Liver (tissue), 9 donors: ENCODE results near the gene ZNF701. TPM values are rescaled to one million over a fixed set of nuclear protein-coding genes. Genes with fewer than 3 reads are reported as not detected.
"Not testable (repeated sequence)": the region's sequence is repeated elsewhere in the genome, so short reads cannot be mapped to it uniquely, and the experiment has no call there.

ENCODE experiments used
- DNase-seq: peaks from one replicate; pipeline ENCODE4 v3.0.0-alpha.2; 2017; ENCODE audit warnings: low spot score
- H3K27ac ChIP-seq, 2 donors: one replicate each; pipeline ENCODE4 v1.7.0; 2013; ENCODE audit warnings: inconsistent platforms in 2 of 2, low read length in 2 of 2, control low read depth in 1 of 2, low read depth in 1 of 2, mild to moderate bottlenecking in 1 of 2
- H3K27me3 ChIP-seq, 4 donors: one replicate each; pipeline versions ENCODE4 v1.6.1 to v1.7.0; 2013; ENCODE audit warnings: low read length in 3 of 4, inconsistent platforms in 1 of 4, mild to moderate bottlenecking in 1 of 4, moderate library complexity in 1 of 4; ENCODE audit not compliant: control insufficient read depth in 4 of 4, insufficient read depth in 4 of 4
- H3K36me3 ChIP-seq, 4 donors: one replicate each; pipeline versions ENCODE4 v1.6.1 to v1.7.0; 2013; ENCODE audit warnings: low read length in 3 of 4, mild to moderate bottlenecking in 3 of 4, low read depth in 1 of 4, moderate library complexity in 1 of 4; ENCODE audit not compliant: control insufficient read depth in 4 of 4, insufficient read depth in 3 of 4
- H3K4me1 ChIP-seq, 4 donors: one replicate each; pipeline versions ENCODE4 v1.6.1 to v1.7.0; 2013; ENCODE audit warnings: low read length in 3 of 4, mild to moderate bottlenecking in 3 of 4, moderate library complexity in 1 of 4; ENCODE audit not compliant: control insufficient read depth in 4 of 4, insufficient read depth in 4 of 4
- H3K4me3 ChIP-seq, 3 donors: one replicate each; pipeline versions ENCODE4 v1.6.1 to v1.7.0; 2013; ENCODE audit warnings: low read length in 3 of 3, control low read depth in 1 of 3, low read depth in 1 of 3, mild to moderate bottlenecking in 1 of 3
- H3K9ac ChIP-seq, 2 donors: one replicate each; pipeline ENCODE4 v1.7.0; 2013; ENCODE audit warnings: low read length in 2 of 2, mild to moderate bottlenecking in 2 of 2, moderate library complexity in 2 of 2, control low read depth in 1 of 2, low read depth in 1 of 2
- H3K9me3 ChIP-seq, 4 donors: one replicate each; pipeline versions ENCODE4 v1.6.1 to v1.7.0; 2013; ENCODE audit warnings: low read length in 3 of 4; ENCODE audit not compliant: control insufficient read depth in 4 of 4
- CTCF ChIP-seq: fragments of 150-350 bp; IDR thresholded peaks from 2 replicates; pipeline ENCODE4 v1.5.1; 2017; ENCODE audit warnings: improper control_type of control experiment, low read depth, low read length; ENCODE audit not compliant: missing input control
- EGR1 ChIP-seq, 2 donors: IDR thresholded peaks; 2 replicates each; pipeline ENCODE4 v1.6.1; 2016 to 2018; ENCODE audit warnings: antibody characterized with exemption in 2 of 2, low read depth in 2 of 2
- FOXA1 ChIP-seq: IDR thresholded peaks from 2 replicates; pipeline ENCODE4 v1.6.1; 2016; ENCODE audit warnings: antibody characterized with exemption
- GABPA ChIP-seq, 2 donors: IDR thresholded peaks in 1 of 2; conservative IDR thresholded peaks in 1 of 2; 2 replicates each; pipeline ENCODE4 v1.6.1; 2016; ENCODE audit warnings: antibody characterized with exemption in 2 of 2, mild to moderate bottlenecking in 1 of 2, moderate library complexity in 1 of 2
- JUND ChIP-seq, 2 donors: IDR thresholded peaks; 2 replicates each; pipeline ENCODE4 v1.6.1; 2016; ENCODE audit warnings: antibody characterized with exemption in 2 of 2
- MAX ChIP-seq: IDR thresholded peaks from 2 replicates; pipeline ENCODE4 v1.6.1; 2016; ENCODE audit warnings: antibody characterized with exemption
- REST ChIP-seq: IDR thresholded peaks from 2 replicates; pipeline ENCODE4 v1.6.1; 2016; ENCODE audit warnings: antibody characterized with exemption, mild to moderate bottlenecking
- RXRA ChIP-seq, 2 donors: IDR thresholded peaks; 2 replicates each; pipeline ENCODE4 v1.6.1; 2017 to 2018; ENCODE audit warnings: antibody characterized with exemption in 2 of 2, mild to moderate bottlenecking in 1 of 2
- SP1 ChIP-seq: IDR thresholded peaks from 2 replicates; pipeline ENCODE4 v1.6.1; 2018; ENCODE audit warnings: antibody characterized with exemption, mild to moderate bottlenecking
- WGBS: extraction: QIAGEN DNeasy Blood & Tissue Kit; methylation state at CpG from one replicate; pipeline ENCODE4 v1.1.7; 2013; 5-methylcytosine and 5-hydroxymethylcytosine counted together
- polyA plus RNA-seq, 2 donors: library from polyadenylated mRNA; stranded (reverse) in 1 of 2; unstranded in 1 of 2; fragments of 200-250 nt in 1 of 2; fragments of >200 nt in 1 of 2; fragmentation: Nextera tagmentation in 1 of 2; extraction: Ambion mirVana in 1 of 2; gene quantifications; one replicate each; pipeline versions ENCODE4 v1.2.1 to v1.2.3, GENCODE V29; 2013 to 2015
- total RNA-seq, 2 donors: library from RNA; depleted of rRNA; stranded (reverse); fragments of >200 nt; gene quantifications; one replicate each; pipeline ENCODE4 v1.2.3, GENCODE V29; 2014
- donor health status: healthy.
- donor health status: healthy.
- donor health status: healthy.
- donor health status: healthy.
- donor health status: healthy.

ZNF701 gene
- total and polyA plus RNA-seq, 4 donors: 0.75 to 12.8 (median 3.0) TPM

- H3K9ac ChIP-seq: no peak overlapping the region
- DNase-seq: no peak
- no peak overlapping the region for H3K4me3 ChIP-seq
- no peak overlapping the region for H3K27ac ChIP-seq
- no peaks in the 10 kb centered on the region for H3K27me3 ChIP-seq
- H3K36me3 ChIP-seq: peaks cover 18 to 43% (median 27%) of the 10 kb centered on the region in 4 donors
- TF ChIP-seq FOXA1 (no peak), SP1 (no peak)
- H3K4me1 ChIP-seq: peaks cover 0 to 2% (median 0%) of the 10 kb centered on the region in 4 donors
- peaks cover 11 to 50% (median 20%) of the 10 kb centered on the region in 4 donors for H3K9me3 ChIP-seq
- 86% methylated on average over 5 of the region's 5 CpGs for WGBS
Measured at GRCh38 chr19:52541608-52542007, 28.5 kb upstream of the ZNF701 start.

GRCh38 chr19:52542541-52542940 is 27.5 kb upstream of the ZNF701 start:
- H3K27ac ChIP-seq, H3K27me3 ChIP-seq, H3K9ac ChIP-seq, DNase-seq, H3K4me3 ChIP-seq, H3K4me1 ChIP-seq: not testable (repeated sequence)
- WGBS: 88% methylated on average over 6 of the region's 6 CpGs
- peaks cover 15 to 51% (median 21%) of the 10 kb centered on the region in 4 donors for H3K9me3 ChIP-seq
- H3K36me3 ChIP-seq: peaks cover 20 to 52% (median 34%) of the 10 kb centered on the region in 4 donors

- TF ChIP-seq MAX: no peak
- TF ChIP-seq EGR1 (IDR thresholded peaks at IDR 0.05; ENCODE audit: low read depth in 2 of 2): no peak
- TF ChIP-seq RXRA (IDR thresholded peaks at IDR 0.05): no peak
- TF ChIP-seq JUND (IDR thresholded peaks at IDR 0.05): no peak
- 82% methylated on average over 8 of the region's 8 CpGs for WGBS
- Histone ChIP-seq H3K27ac (no peak overlapping the region), H3K9ac (no peak overlapping the region), H3K4me3 (peak overlapping the region in 2 of 3 donors; percentile 20 to 54), H3K4me1 (peaks cover 0 to 2% (median 0%) of the 10 kb centered on the region in 4 donors), H3K9me3 (peaks cover 15 to 56% (median 22%) of the 10 kb centered on the region in 4 donors), H3K36me3 (peaks cover 25 to 55% (median 38%) of the 10 kb centered on the region in 4 donors), H3K27me3 (no peaks in the 10 kb centered on the region)
- no peak for DNase-seq
Measured at GRCh38 chr19:52542984-52543664, 27.0 kb upstream of the ZNF701 start.

GRCh38 chr19:52554216-52554971 is 15.7 kb upstream of the ZNF701 start:
- peaks cover 50 to 94% (median 58%) of the 10 kb centered on the region in 4 donors for H3K9me3 ChIP-seq
- WGBS: 99% methylated on average over 15 of the region's 15 CpGs
- DNase-seq: no peak
- H3K4me3 ChIP-seq: peak overlapping the region in 2 of 3 donors; percentile 43 to 51
- no peak overlapping the region for H3K27ac ChIP-seq
- TF ChIP-seq REST (no peak), CTCF (no peak), GABPA (IDR thresholded peaks at IDR 0.05 in 1 of 2, conservative IDR thresholded peaks at IDR 0.05 in 1 of 2) (no peak), RXRA (IDR thresholded peaks at IDR 0.05) (no peak)
- no peaks in the 10 kb centered on the region for H3K4me1 ChIP-seq
- no peaks in the 10 kb centered on the region for H3K27me3 ChIP-seq
- H3K9ac ChIP-seq: no peak overlapping the region
- peaks cover 12 to 56% (median 47%) of the 10 kb centered on the region in 4 donors for H3K36me3 ChIP-seq
